ENCODE results near the gene GFI1.

- no peak for TF ChIP-seq MAFK (IDR thresholded peaks at IDR 0.05; ENCODE audit: low read depth, low read length)
- TF ChIP-seq, protein P1, sequence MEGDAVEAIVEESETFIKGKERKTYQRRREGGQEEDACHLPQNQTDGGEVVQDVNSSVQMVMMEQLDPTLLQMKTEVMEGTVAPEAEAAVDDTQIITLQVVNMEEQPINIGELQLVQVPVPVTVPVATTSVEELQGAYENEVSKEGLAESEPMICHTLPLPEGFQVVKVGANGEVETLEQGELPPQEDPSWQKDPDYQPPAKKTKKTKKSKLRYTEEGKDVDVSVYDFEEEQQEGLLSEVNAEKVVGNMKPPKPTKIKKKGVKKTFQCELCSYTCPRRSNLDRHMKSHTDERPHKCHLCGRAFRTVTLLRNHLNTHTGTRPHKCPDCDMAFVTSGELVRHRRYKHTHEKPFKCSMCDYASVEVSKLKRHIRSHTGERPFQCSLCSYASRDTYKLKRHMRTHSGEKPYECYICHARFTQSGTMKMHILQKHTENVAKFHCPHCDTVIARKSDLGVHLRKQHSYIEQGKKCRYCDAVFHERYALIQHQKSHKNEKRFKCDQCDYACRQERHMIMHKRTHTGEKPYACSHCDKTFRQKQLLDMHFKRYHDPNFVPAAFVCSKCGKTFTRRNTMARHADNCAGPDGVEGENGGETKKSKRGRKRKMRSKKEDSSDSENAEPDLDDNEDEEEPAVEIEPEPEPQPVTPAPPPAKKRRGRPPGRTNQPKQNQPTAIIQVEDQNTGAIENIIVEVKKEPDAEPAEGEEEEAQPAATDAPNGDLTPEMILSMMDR (IDR thresholded peaks at IDR 0.05; ENCODE audit: control extremely low read depth in 1 of 3, insufficient read depth in 1 of 3, low read depth in 1 of 3, low read length in 3 of 3): no peak
- TF ChIP-seq SIN3A (conservative IDR thresholded peaks at IDR 0.05 in 1 of 2, IDR thresholded peaks at IDR 0.05 in 1 of 2; ENCODE audit: low read depth in 1 of 2, low read length in 2 of 2): no peak
- no peak for TF ChIP-seq ATF3 (IDR thresholded peaks at IDR 0.05; ENCODE audit: insufficient read depth, low read depth, low read length)
- TF ChIP-seq POLR2A (IDR thresholded peaks at IDR 0.05; ENCODE audit: control extremely low read depth in 1 of 2, low read depth in 2 of 2, low read length in 2 of 2): no peak
- TF ChIP-seq KDM5A (IDR thresholded peaks at IDR 0.05; ENCODE audit: low read length): no peak
- TF ChIP-seq POU5F1 (IDR thresholded peaks at IDR 0.05; ENCODE audit: low read depth, low read length): no peak
- TF ChIP-seq RNF2 (IDR thresholded peaks at IDR 0.05; ENCODE audit: borderline replicate concordance, low read depth, low read length, missing control alignments, poor library complexity, severe bottlenecking): no peak
- TF ChIP-seq SIX5 (IDR thresholded peaks at IDR 0.05; ENCODE audit: low read depth, low read length): no peak
- no peak for TF ChIP-seq POLR2AphosphoS5 (IDR thresholded peaks at IDR 0.05; ENCODE audit: low read depth, low read length)
- no peak for TF ChIP-seq BACH1 (IDR thresholded peaks at IDR 0.05; ENCODE audit: low read length)
- TF ChIP-seq JUN (IDR thresholded peaks at IDR 0.05; ENCODE audit: low read depth, low read length): no peak
- no peak for TF ChIP-seq ZNF274 (IDR thresholded peaks at IDR 0.05; ENCODE audit: borderline replicate concordance, extremely low read depth, low read length)
- TF ChIP-seq FOSL1 (IDR thresholded peaks at IDR 0.05; ENCODE audit: insufficient read depth, low read depth, low read length): no peak
These were observed 21.5 kb downstream of the GFI1 start for GRCh38 chr1:92465256-92465647.

Data from H1 (cell line).